IMR-90 (cell line): ENCODE data around the gene SDK1. TPM values are rescaled to one million over a fixed set of nuclear protein-coding genes. Genes with fewer than 3 reads are reported as not detected.

ENCODE experiments used
- ATAC-seq: fragments of 200-7000 bp; cut with Tn5 transposase; 2 replicates; pipeline ENCODE4 v1.9.1; 2020; ENCODE audit warnings: low read depth, mild to moderate bottlenecking, moderate library complexity
- BruUV-seq: library from RNA; stranded (reverse); fragments of 400-500 nt; replicated peaks from 2 replicates; lab custom pipeline; 2021; lab: Mats Ljungman, UMichigan
- CTCF ChIA-PET: fragments of 300-600 bp; formaldehyde crosslinking; extraction: SDS; loops from one replicate; lab custom pipeline; 2021; ENCODE audit warnings: antibody characterized with exemption; lab: Yijun Ruan, JAX
- POLR2A ChIA-PET: fragments of 300-600 bp; sonication (Branson Sonifier 250); formaldehyde crosslinking; loops from one replicate; lab custom pipeline; 2022; ENCODE audit warnings: antibody characterized with exemption; ENCODE audit not compliant: unreplicated experiment; lab: Charles Lee
- DNase-seq: peaks from one replicate; pipeline ENCODE4 v3.0.0; 2013
- H2AFZ ChIP-seq: replicated peaks from 2 replicates; pipeline ENCODE3; 2013; ENCODE audit warnings: low read length, mild to moderate bottlenecking; ENCODE audit not compliant: poor library complexity
- H2AK5ac ChIP-seq: 2 replicates; pipeline ENCODE4 v1.6.1; 2013; ENCODE audit warnings: low read depth, low read length, inconsistent platforms
- H2AK9ac ChIP-seq: replicated peaks from 2 replicates; pipeline ENCODE3; 2013; ENCODE audit warnings: mild to moderate bottlenecking, low read depth, low read length, moderate library complexity; ENCODE audit not compliant: poor library complexity
- H2BK120ac ChIP-seq: 2 replicates; pipeline ENCODE4 v1.6.1; 2013; ENCODE audit warnings: low read depth, low read length, inconsistent platforms
- H2BK15ac ChIP-seq: 3 replicates; pipeline ENCODE4 v1.6.1; 2013; ENCODE audit warnings: low read depth, low read length, inconsistent platforms
- H2BK20ac ChIP-seq: 2 replicates; pipeline ENCODE4 v1.6.1; 2013; ENCODE audit warnings: low read depth, mild to moderate bottlenecking, inconsistent platforms, low read length, moderate library complexity
- H2BK5ac ChIP-seq: 2 replicates; pipeline ENCODE4 v1.6.1; 2013; ENCODE audit warnings: mild to moderate bottlenecking, low read depth, low read length, inconsistent platforms; ENCODE audit not compliant: poor library complexity, severe bottlenecking
- H3K14ac ChIP-seq: replicated peaks from 2 replicates; pipeline ENCODE4 v1.6.1; 2013; ENCODE audit warnings: low read depth, low read length, inconsistent platforms
- H3K18ac ChIP-seq: 2 replicates; pipeline ENCODE4 v1.6.1; 2013; ENCODE audit warnings: low read depth, low read length, control low read depth
- H3K23ac ChIP-seq: 2 replicates; pipeline ENCODE4 v1.6.1; 2013; ENCODE audit warnings: low read depth, low read length, inconsistent platforms
- H3K27ac ChIP-seq: 2 replicates; pipeline ENCODE4 v1.5.1; 2013; ENCODE audit warnings: mild to moderate bottlenecking, control low read depth, low read length; ENCODE audit not compliant: insufficient read depth
- H3K27me3 ChIP-seq: 2 replicates; pipeline ENCODE4 v1.6.1; 2013; ENCODE audit warnings: low read length; ENCODE audit not compliant: control insufficient read depth, insufficient read depth
- H3K36me3 ChIP-seq: 2 replicates; pipeline ENCODE4 v1.6.1; 2013; ENCODE audit warnings: low read length, mixed read lengths; ENCODE audit not compliant: control insufficient read depth, insufficient read depth
- H3K4ac ChIP-seq: 2 replicates; pipeline ENCODE4 v1.6.1; 2013; ENCODE audit warnings: low read depth, low read length, inconsistent platforms
- H3K4me1 ChIP-seq: 2 replicates; pipeline ENCODE4 v1.6.1; 2013; ENCODE audit warnings: low read length, mixed read lengths; ENCODE audit not compliant: control insufficient read depth, insufficient read depth
- H3K4me2 ChIP-seq: 2 replicates; pipeline ENCODE4 v1.6.1; 2013; ENCODE audit warnings: low read depth, mild to moderate bottlenecking, control low read depth, low read length, moderate library complexity
- H3K4me3 ChIP-seq: 2 replicates; pipeline ENCODE4 v1.5.1; 2013; ENCODE audit warnings: low read depth, mild to moderate bottlenecking, control low read depth, low read length, moderate library complexity; ENCODE audit not compliant: insufficient read depth
- H3K56ac ChIP-seq: 2 replicates; pipeline ENCODE4 v1.6.1; 2013; ENCODE audit warnings: low read length, inconsistent platforms; ENCODE audit not compliant: insufficient read depth; ENCODE audit errors: extremely low read depth
- H3K79me1 ChIP-seq, 2 experiments: 2 replicates each; pipeline ENCODE4 v1.6.1; 2013; ENCODE audit warnings: low read length in 2 of 2, inconsistent platforms in 1 of 2, low read depth in 1 of 2
- H3K9ac ChIP-seq: 2 replicates; pipeline ENCODE4 v1.6.1; 2013; ENCODE audit warnings: low read depth, low read length, control low read depth
- H3K9me1 ChIP-seq: 2 replicates; pipeline ENCODE4 v1.6.1; 2013; ENCODE audit warnings: low read length, inconsistent platforms; ENCODE audit not compliant: insufficient read depth
- H3K9me3 ChIP-seq: 2 replicates; pipeline ENCODE4 v1.6.1; 2013; ENCODE audit warnings: low read length; ENCODE audit not compliant: control insufficient read depth, insufficient read depth
- H4K20me1 ChIP-seq: 2 replicates; pipeline ENCODE4 v1.6.1; 2013; ENCODE audit warnings: low read length, inconsistent platforms; ENCODE audit not compliant: insufficient read depth
- H4K5ac ChIP-seq: 2 replicates; pipeline ENCODE4 v1.6.1; 2013; ENCODE audit warnings: mild to moderate bottlenecking, low read depth, low read length, control low read depth
- H4K8ac ChIP-seq, 2 experiments: 2 replicates each; pipeline ENCODE4 v1.6.1; 2013; ENCODE audit warnings: low read depth in 2 of 2, low read length in 2 of 2, control low read depth in 1 of 2, inconsistent platforms in 1 of 2
- H4K91ac ChIP-seq: 2 replicates; pipeline ENCODE4 v1.6.1; 2013; ENCODE audit warnings: low read depth, low read length, inconsistent platforms; ENCODE audit not compliant: insufficient read depth
- BHLHE40 ChIP-seq: fragments of 150-350 bp; IDR thresholded peaks from 2 replicates; pipeline ENCODE4 v1.6.1; 2016; ENCODE audit warnings: mild to moderate bottlenecking, low read depth, low read length
- CEBPB ChIP-seq: IDR thresholded peaks from 2 replicates; pipeline ENCODE4 v1.6.1; 2012; ENCODE audit warnings: low read depth, low read length, improper control_type of control experiment
- CHD1 ChIP-seq: IDR thresholded peaks from 2 replicates; pipeline ENCODE4 v1.6.1; 2012; ENCODE audit warnings: low read depth, low read length, improper control_type of control experiment
- CTCF ChIP-seq: conservative IDR thresholded peaks from 2 replicates; pipeline ENCODE4 v1.5.1; 2012; ENCODE audit warnings: mild to moderate bottlenecking, low read depth, low read length, improper control_type of control experiment
- ELK1 ChIP-seq: fragments of 150-350 bp; IDR thresholded peaks from 2 replicates; pipeline ENCODE4 v1.6.1; 2016; ENCODE audit warnings: low read depth, mild to moderate bottlenecking, low read length, moderate library complexity, borderline replicate concordance
- FOS ChIP-seq: fragments of 150-350 bp; IDR thresholded peaks from 2 replicates; pipeline ENCODE4 v1.6.1; 2016; ENCODE audit warnings: low read depth, low read length
- MAFK ChIP-seq: IDR thresholded peaks from 2 replicates; pipeline ENCODE4 v1.6.1; 2012; ENCODE audit warnings: low read depth, low read length, improper control_type of control experiment
- MAZ ChIP-seq: IDR thresholded peaks from 2 replicates; pipeline ENCODE4 v1.6.1; 2012; ENCODE audit warnings: low read depth, mild to moderate bottlenecking, low read length, improper control_type of control experiment, moderate library complexity, borderline replicate concordance
- MXI1 ChIP-seq: IDR thresholded peaks from 2 replicates; pipeline ENCODE4 v1.6.1; 2012; ENCODE audit warnings: low read depth, mild to moderate bottlenecking, low read length, moderate library complexity, borderline replicate concordance
- NFE2L2 ChIP-seq: fragments of 150-350 bp; IDR thresholded peaks from 2 replicates; pipeline ENCODE4 v1.6.1; 2016; ENCODE audit warnings: low read depth, mild to moderate bottlenecking, low read length
- POLR2A ChIP-seq: IDR thresholded peaks from 2 replicates; pipeline ENCODE4 v1.6.1; 2012; ENCODE audit warnings: mild to moderate bottlenecking, low read depth, low read length
- RAD21 ChIP-seq: IDR thresholded peaks from 2 replicates; pipeline ENCODE4 v1.6.1; 2012; ENCODE audit warnings: low read length, improper control_type of control experiment
- RCOR1 ChIP-seq: IDR thresholded peaks from 2 replicates; pipeline ENCODE4 v1.6.1; 2012; ENCODE audit warnings: mild to moderate bottlenecking, low read length, improper control_type of control experiment; ENCODE audit not compliant: insufficient replicate concordance
- RFX5 ChIP-seq: IDR thresholded peaks from 2 replicates; pipeline ENCODE4 v1.8.0; 2012; ENCODE audit warnings: low read depth, mild to moderate bottlenecking, low read length, moderate library complexity
- SMC3 ChIP-seq: fragments of 150-350 bp; IDR thresholded peaks from 2 replicates; pipeline ENCODE4 v1.6.1; 2016; ENCODE audit warnings: low read depth, mild to moderate bottlenecking, antibody characterized with exemption, low read length, moderate library complexity
- USF2 ChIP-seq: fragments of 150-350 bp; IDR thresholded peaks from 2 replicates; pipeline ENCODE4 v1.6.1; 2017; ENCODE audit warnings: mild to moderate bottlenecking, antibody characterized with exemption, low read length, low read depth
- WGBS, 2 experiments: methylation state at CpG; one replicate each; pipeline versions ENCODE4 v1.1.5 to v1.1.7; 2013; ENCODE audit warnings: missing lambda C conversion rate in 2 of 2; ENCODE audit not compliant: insufficient read length in 1 of 2; ENCODE audit errors: extremely low coverage in 2 of 2; 5-methylcytosine and 5-hydroxymethylcytosine counted together
- dilution Hi-C: fragments of 300-500 bp; cut with HindIII; formaldehyde crosslinking; loops from one replicate; pipeline ENCODE4 v1.14.3; 2018; ENCODE audit warnings: low sequenced_read_pairs; ENCODE audit not compliant: unreplicated experiment
- in situ Hi-C: fragments of 300-500 bp; cut with MboI; formaldehyde crosslinking; loops from 3 replicates; pipeline ENCODE4 v1.14.3; 2019; ENCODE audit warnings: low sequenced_read_pairs, inconsistent platforms, mixed read lengths
- intact Hi-C: fragments of 100-400 bp; cut with micrococcal nuclease; formaldehyde crosslinking; loops from 2 replicates; pipeline ENCODE4 v1.10.0; 2022
- polyA plus RNA-seq, 3 experiments: library from polyadenylated mRNA; depleted of rRNA; stranded (reverse); fragments of >200 nt; gene quantifications; 2 replicates each; pipeline ENCODE4 v1.2.3, GENCODE V29; 2012; ENCODE audit warnings: low replicate concordance in 1 of 3
- total RNA-seq: library from RNA; depleted of rRNA; stranded (reverse); fragments of >200 nt; gene quantifications from 2 replicates; pipeline ENCODE4 v1.2.3, GENCODE V29; 2012

Gene SDK1
- total and polyA plus RNA-seq, 2 of the 4 experiments (the other 2 are of a cell fraction): 1.5 to 1.6 TPM

GRCh38 chr7:3327099-3327498 is 26.0 kb downstream of the SDK1 start:
- no peak overlapping the region for H3K23ac ChIP-seq
- no peak overlapping the region for H2BK15ac ChIP-seq
- intact Hi-C loops: no loop called here
- no peaks in the 10 kb centered on the region for H3K27me3 ChIP-seq
- no peak overlapping the region for H2AK5ac ChIP-seq
- no peak overlapping the region for H3K14ac ChIP-seq
- no peak for DNase-seq
- H3K4me2 ChIP-seq: no peak overlapping the region
- H2BK5ac ChIP-seq: no peak overlapping the region
- H3K4me1 ChIP-seq: no peaks in the 10 kb centered on the region
- no peaks in the 10 kb centered on the region for H4K20me1 ChIP-seq
- H4K91ac ChIP-seq: no peak overlapping the region
- H3K4me3 ChIP-seq: no peak overlapping the region
- in situ Hi-C loops: no loop called here
- no peaks in the 10 kb centered on the region for H3K79me1 ChIP-seq
- H3K9me3 ChIP-seq: no peaks in the 10 kb centered on the region
- ChIA-PET POLR2A (no interaction called here), CTCF (no interaction called here)
- TF ChIP-seq ELK1 (no peak), RAD21 (no peak), RCOR1 (no peak), MAZ (no peak), RFX5 (no peak), CTCF (no peak), SMC3 (no peak), CEBPB (no peak), MXI1 (no peak), MAFK (no peak), BHLHE40 (no peak), CHD1 (no peak), FOS (no peak), POLR2A (no peak), NFE2L2 (no peak), USF2 (no peak)
- H2AFZ ChIP-seq: no peak overlapping the region
- ATAC-seq: no peak
- H3K36me3 ChIP-seq: no peaks in the 10 kb centered on the region; the same call in 1 of the 2 replicates
- H2AK9ac ChIP-seq: no peak overlapping the region
- no peak overlapping the region for H3K56ac ChIP-seq
- H4K5ac ChIP-seq: no peak overlapping the region
- 100% methylated on average over 1 of the region's 2 CpGs; no CpG with 5 or more reads in 1 of the 2 experiments for WGBS, 2 experiments
- BruUV-seq: no TSS peak
- H2BK20ac ChIP-seq: no peak overlapping the region
- H3K27ac ChIP-seq: no peak overlapping the region
- no peak overlapping the region for H3K4ac ChIP-seq
- H3K18ac ChIP-seq: no peak overlapping the region
- H3K9ac ChIP-seq: no peak overlapping the region
- H4K8ac ChIP-seq: no peak overlapping the region
- no peaks in the 10 kb centered on the region for H3K9me1 ChIP-seq
- dilution Hi-C loops: no loop called here
- H2BK120ac ChIP-seq: no peak overlapping the region
